ENCODE data around the gene SLC7A7. TPM values are rescaled to one million over a fixed set of nuclear protein-coding genes. Genes with fewer than 3 reads are reported as not detected.
A peak's percentile ranks its signal among the peaks of the same experiment; 100 is the strongest.
"Not testable (repeated sequence)": the region's sequence is repeated elsewhere in the genome, so short reads cannot be mapped to it uniquely, and the experiment has no call there.

The SLC7A7 gene
- total and polyA plus RNA-seq, 8 donors: 3.1 to 29.4 (median 8.1) TPM; not detected in 2

DNA sequence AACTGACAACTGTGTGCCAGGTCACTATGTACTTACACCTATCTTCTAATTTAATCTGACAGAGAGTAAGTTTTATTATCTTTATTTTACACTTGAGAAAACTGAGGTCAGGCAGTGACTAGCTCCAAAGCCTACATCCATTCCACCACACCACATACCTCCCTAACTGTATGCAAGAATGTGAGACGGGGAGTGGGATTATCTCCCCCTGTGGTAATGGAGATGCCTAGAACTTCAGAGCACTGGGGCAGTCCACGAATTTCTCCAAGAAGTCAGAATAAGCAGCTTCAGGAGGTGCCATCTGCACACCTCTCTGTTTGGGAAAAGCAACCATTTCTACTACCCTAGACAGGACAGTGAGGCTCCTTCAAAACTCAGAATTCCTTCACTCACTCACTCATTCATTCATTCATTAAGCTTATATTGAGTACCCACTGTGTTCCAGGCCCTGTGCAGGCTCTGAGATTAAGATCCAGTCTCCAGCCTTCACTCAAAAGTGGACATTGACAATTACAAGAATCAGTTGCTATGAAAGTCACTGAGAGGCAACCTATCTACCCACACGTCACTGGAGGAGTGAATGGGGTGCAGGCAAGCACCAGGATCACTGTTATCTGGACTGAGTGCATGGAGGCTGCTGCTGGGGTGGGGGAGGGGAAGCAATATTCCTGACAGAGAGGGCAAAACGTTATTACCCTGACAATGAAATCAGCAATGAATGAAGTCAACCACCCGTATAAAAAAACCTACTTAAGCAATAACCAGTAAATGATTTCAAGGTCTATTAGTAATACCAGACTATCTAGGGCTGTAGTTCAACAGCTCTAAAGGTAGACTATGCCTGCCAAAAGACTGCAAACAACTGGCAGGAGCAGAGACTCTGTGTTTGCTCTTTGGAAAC, 18.0 kb downstream of the SLC7A7 start:
- Histone ChIP-seq H3K4me1 (peaks cover 0 to 7% (median 0%) of the 10 kb centered on the region in 4 donors), H3K36me3 (no peaks in the 10 kb centered on the region), H3K9me3 (no peaks in the 10 kb centered on the region), H3K27me3 (no peaks in the 10 kb centered on the region), H3K27ac (peak overlapping the region in 1 of 5 donors; percentile 4), H3K4me3 (no peak overlapping the region)
- DNase-seq: no peak
- intact Hi-C loops (cut with DNase I; ENCODE audit: low total_unique reads): no loop called here
- WGBS, 5 donors: 36 to 51% (median 44%) methylated on average over 5 of the region's 5 CpGs
- no peak for TF ChIP-seq CTCF (IDR thresholded peaks at IDR 0.05)
- no peak for TF ChIP-seq POLR2AphosphoS5 (IDR thresholded peaks at IDR 0.05)
- TF ChIP-seq EP300 (IDR thresholded peaks at IDR 0.05): no peak
- no peak for TF ChIP-seq POLR2A (IDR thresholded peaks at IDR 0.05)

DNA sequence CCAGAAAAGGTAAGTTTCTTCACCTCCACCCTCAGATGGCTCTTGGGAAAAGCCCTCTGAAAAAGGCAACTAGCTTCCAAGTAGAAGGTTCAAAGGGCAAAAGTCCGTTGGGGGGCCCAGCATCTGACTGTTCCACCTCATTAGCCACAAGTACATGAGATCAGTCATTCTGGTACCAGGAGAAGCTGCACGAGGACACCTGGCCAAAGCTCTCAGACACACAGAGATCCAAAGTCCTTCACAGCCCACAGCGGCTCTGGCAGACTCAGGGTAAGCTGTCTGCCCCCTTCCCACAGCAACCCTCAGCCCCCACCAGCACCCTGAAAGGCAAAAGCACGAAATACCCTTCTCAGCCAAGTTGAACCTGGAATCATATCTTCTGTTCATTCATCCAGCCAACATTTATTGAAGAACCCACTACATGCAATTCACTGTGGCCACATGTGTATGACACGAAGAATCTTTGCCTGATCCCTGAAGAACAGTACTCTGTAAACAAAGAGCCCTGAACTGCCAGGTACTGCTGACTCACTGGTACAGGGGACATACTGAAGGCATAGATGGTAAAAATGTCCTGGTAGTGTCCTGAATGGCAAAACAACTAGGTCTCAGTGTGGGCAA, 19.0 kb downstream of the SLC7A7 start:
- 54 to 76% (median 70%) methylated on average over 5 of the region's 5 CpGs for WGBS, 5 donors
- no peak overlapping the region for H3K27ac ChIP-seq
- intact Hi-C loops (cut with DNase I; ENCODE audit: low total_unique reads): no loop called here

DNA sequence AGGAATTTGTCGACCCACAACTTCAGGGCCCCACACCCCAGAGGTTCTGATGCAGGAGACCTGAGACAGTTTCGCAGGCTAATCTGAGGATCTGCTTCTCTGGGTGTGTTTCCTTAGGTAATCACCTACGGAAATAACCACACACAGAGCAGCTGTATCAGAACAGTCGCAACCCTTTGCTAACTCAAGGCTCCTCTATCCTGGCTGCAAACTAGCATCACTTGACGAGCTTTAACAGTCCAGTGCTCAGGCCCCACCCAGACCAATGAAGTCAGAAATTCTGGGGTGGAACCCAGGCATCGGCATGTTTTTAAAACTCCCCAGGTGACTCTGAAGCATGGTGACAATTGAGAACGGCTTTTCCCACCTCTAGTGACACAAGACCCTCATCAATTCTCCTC, 20.7 kb downstream of the SLC7A7 start:
- DNase-seq: no peak
- intact Hi-C loops (cut with DNase I; ENCODE audit: low total_unique reads): no loop called here
- Histone ChIP-seq H3K4me1 (peaks cover 0 to 7% (median 0%) of the 10 kb centered on the region in 4 donors), H3K27me3 (no peaks in the 10 kb centered on the region), H3K4me3 (no peak overlapping the region), H3K27ac (no peak overlapping the region), H3K9me3 (no peaks in the 10 kb centered on the region), H3K36me3 (no peaks in the 10 kb centered on the region)
- WGBS, 5 donors: 82 to 94% (median 82%) methylated on average over 7 of the region's 7 CpGs
- no peak for TF ChIP-seq CTCF (IDR thresholded peaks at IDR 0.05)
- no peak for TF ChIP-seq EP300 (IDR thresholded peaks at IDR 0.05)
- no peak for TF ChIP-seq POLR2AphosphoS5 (IDR thresholded peaks at IDR 0.05)
- TF ChIP-seq POLR2A (IDR thresholded peaks at IDR 0.05): no peak

More for the DNA sequence above, 19.0 kb downstream of the SLC7A7 start:
- no peak for TF ChIP-seq POLR2AphosphoS5 (IDR thresholded peaks at IDR 0.05)
- no peak for TF ChIP-seq CTCF (IDR thresholded peaks at IDR 0.05)
- TF ChIP-seq EP300 (IDR thresholded peaks at IDR 0.05): no peak
- no peak for TF ChIP-seq POLR2A (IDR thresholded peaks at IDR 0.05)
- DNase-seq: no peak
- H3K9me3 ChIP-seq: no peaks in the 10 kb centered on the region
- H3K36me3 ChIP-seq: no peaks in the 10 kb centered on the region
- H3K4me3 ChIP-seq: no peak overlapping the region
- H3K4me1 ChIP-seq: peaks cover 0 to 7% (median 0%) of the 10 kb centered on the region in 4 donors
- H3K27me3 ChIP-seq: no peaks in the 10 kb centered on the region

DNA sequence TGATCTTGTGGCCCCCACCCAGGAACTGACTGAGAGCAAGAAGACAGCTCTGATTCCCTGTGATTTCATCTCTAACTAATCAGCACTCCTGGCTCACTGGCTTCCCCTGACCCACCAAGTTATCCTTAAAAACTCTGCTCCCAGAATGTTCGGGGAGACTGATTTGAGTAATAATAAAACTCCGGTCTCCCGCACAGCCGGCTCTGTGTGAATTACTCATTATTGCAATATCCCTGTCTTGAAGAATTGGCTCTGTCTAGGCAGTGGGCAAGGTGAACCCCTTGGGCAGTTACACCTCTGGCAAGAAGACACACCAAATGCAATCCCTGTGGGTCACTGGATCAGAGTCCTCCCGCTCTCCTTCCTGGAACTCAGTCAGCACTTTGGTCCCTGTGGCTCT, 21.3 kb downstream of the SLC7A7 start:
- Histone ChIP-seq H3K9me3 (no peaks in the 10 kb centered on the region), H3K36me3 (no peaks in the 10 kb centered on the region), H3K4me3 (no peak overlapping the region), H3K27ac (no peak overlapping the region), H3K27me3 (no peaks in the 10 kb centered on the region), H3K4me1 (peaks cover 0 to 7% (median 0%) of the 10 kb centered on the region in 4 donors)
- no peak for DNase-seq
- 75 to 95% (median 77%) methylated on average over 5 of the region's 5 CpGs for WGBS, 5 donors
- TF ChIP-seq POLR2A (IDR thresholded peaks at IDR 0.05): no peak
- intact Hi-C loops (cut with DNase I; ENCODE audit: low total_unique reads): no loop called here

DNA sequence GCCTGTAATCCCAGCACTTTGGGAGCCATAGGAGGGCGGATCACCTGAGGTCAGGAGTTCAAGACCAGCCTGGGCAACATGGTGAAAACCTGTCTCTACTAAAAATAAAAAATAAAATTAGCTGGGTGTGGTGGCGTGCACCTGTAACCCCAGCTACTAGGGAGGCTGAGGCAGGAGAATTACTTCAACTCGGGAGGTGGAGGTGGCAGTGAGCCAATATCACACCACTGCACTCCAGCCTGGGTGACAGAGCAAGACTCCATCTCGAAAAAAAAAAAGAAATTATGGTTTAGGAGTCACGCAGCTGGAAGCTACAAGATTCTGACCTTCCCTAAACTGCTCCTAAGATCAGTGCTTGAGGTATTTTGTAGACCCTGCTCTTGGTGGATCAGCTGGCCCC, 21.7 kb downstream of the SLC7A7 start:
- DNase-seq; intact Hi-C loops (cut with DNase I; ENCODE audit: low total_unique reads); H3K4me3 ChIP-seq; H3K9me3 ChIP-seq; H3K36me3 ChIP-seq; H3K27me3 ChIP-seq; H3K4me1 ChIP-seq; H3K27ac ChIP-seq: not testable (repeated sequence)
- 65 to 87% (median 84%) methylated on average over 5 of the region's 5 CpGs for WGBS, 5 donors
